Memory B cell (primary cell): ENCODE measurements around the gene GNG14.
"Not testable (repeated sequence)": the region's sequence is repeated elsewhere in the genome, so short reads cannot be mapped to it uniquely, and the experiment has no call there.

ENCODE experiments used
- ATAC-seq: fragments of 150-1000 bp; cut with Tn5 transposase; 2 replicates; pipeline ENCODE4 v1.10.0; 2021; ENCODE audit warnings: low read depth, mild to moderate bottlenecking, moderate library complexity
- DNase-seq, 2 donors: peaks; one replicate each; pipeline ENCODE4 v3.0.0; 2022; ENCODE audit warnings: low spot score in 2 of 2
- H3K27ac Mint-ChIP-seq: one replicate; pipeline ENCODE4 v1.8.0; 2022; ENCODE audit warnings: mild to moderate bottlenecking, moderate library complexity, mixed read lengths
- H3K27me3 Mint-ChIP-seq: one replicate; pipeline ENCODE4 v1.8.0; 2022; ENCODE audit warnings: mixed read lengths
- H3K36me3 Mint-ChIP-seq: one replicate; pipeline ENCODE4 v1.8.0; 2022; ENCODE audit warnings: mild to moderate bottlenecking, mixed read lengths
- H3K4me1 Mint-ChIP-seq: one replicate; pipeline ENCODE4 v1.8.0; 2022; ENCODE audit warnings: mixed read lengths
- H3K4me3 Mint-ChIP-seq: one replicate; pipeline ENCODE4 v1.8.0; 2022; ENCODE audit warnings: mild to moderate bottlenecking, moderate library complexity, mixed read lengths
- H3K9me3 Mint-ChIP-seq: one replicate; pipeline ENCODE4 v1.8.0; 2022; ENCODE audit warnings: mixed read lengths

GNG14 gene

DNA sequence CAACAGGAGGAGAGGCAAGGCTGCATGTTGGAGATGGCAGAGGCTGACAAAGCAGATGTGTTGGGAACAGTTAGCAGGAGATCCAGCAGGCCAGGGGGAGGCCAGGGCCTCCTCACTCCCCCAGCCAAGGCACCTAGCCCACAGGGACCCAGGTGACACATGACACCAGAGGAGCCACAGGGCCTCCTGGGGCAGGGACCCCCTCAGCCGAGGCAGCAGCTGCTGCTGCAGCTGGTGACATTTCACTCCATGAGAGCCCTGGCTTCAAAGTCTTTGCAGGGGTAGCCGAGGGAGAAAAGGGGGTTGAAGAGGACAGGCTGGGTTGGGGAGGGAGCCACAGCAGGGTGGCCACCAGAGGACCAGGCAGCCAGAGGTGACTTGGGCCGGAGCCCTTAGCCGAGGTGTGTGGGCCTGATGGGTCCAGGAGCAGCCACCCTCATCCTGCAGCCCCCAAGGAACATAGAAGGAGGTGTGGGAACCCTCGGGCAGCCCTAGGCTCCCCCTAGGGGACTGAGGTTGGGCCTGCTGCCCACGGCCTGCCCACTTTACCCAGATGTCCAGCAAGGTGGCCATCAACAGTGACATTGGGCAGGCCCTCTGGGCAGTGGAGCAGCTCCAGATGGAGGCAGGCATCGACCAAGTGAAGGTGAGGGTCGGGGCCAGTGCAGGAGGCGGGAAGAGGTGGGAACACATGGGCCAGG lies at the start of gene GNG14:
Gene GNG14 (plus strand): TSS at position 503 of the 701 bp plus-strand sequence. CDS start 51 bp downstream, at position 554.
- H3K4me3 Mint-ChIP-seq: no peak within 1 kb of the TSS
- H3K27me3 Mint-ChIP-seq: no peaks in the 10 kb centered on the region
- DNase-seq: no peak
- no peaks in the 10 kb centered on the region for H3K36me3 Mint-ChIP-seq
- H3K27ac Mint-ChIP-seq: no peak within 1 kb of the TSS
- H3K9me3 Mint-ChIP-seq: no peaks in the 10 kb centered on the region
- ATAC-seq: no peak
- no peaks in the 10 kb centered on the region for H3K4me1 Mint-ChIP-seq

GRCh38 chr19:12638611-12639182 lies 49.1 kb upstream of the GNG14 start:
- DNase-seq (no peak), ATAC-seq (no peak)
- H3K27me3 Mint-ChIP-seq: no peaks in the 10 kb centered on the region
- H3K9me3 Mint-ChIP-seq: no peaks in the 10 kb centered on the region
- H3K4me1 Mint-ChIP-seq: peaks cover 14% of the 10 kb centered on the region
- H3K27ac Mint-ChIP-seq: no peak overlapping the region
- H3K36me3 Mint-ChIP-seq: peaks cover 3% of the 10 kb centered on the region
- no peak overlapping the region for H3K4me3 Mint-ChIP-seq

DNA sequence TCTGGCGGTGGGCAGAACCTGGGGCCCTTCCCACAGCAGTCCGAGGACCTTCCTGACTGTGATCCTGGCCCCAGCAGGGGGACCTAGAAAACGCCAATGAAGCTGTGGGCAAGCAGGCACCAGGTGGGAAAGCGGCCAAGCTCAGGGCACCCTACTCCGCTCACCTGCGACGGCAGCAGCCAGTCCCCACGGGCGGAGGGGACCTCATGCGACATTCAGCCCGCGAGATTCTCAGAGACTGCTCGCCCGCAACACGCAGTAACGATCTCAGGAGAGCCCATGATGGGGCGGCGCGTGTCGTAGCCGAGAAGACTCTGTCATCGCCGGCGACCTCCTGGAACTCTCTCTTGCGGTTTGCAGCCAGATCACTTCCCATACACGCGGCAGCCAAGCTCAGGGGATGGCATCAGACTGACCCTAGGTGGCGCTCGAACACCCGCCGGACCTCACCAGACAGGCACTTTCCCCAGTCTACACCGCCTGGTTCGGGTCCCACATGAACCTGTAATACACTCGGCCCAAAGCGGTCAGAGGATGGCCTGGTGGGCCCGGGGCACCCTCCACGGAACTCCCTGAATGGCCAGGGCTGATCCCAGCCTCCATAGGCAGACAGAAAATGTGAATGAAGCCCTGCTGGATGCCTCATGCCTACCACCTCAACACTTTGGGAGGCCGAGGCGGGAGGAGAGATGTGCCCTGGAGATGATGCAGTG lies 47.7 kb upstream of the GNG14 start:
- Mint-ChIP-seq H3K9me3 (no peaks in the 10 kb centered on the region), H3K27me3 (no peaks in the 10 kb centered on the region), H3K4me3 (peak overlapping the region; percentile 71), H3K36me3 (peaks cover 3% of the 10 kb centered on the region), H3K27ac (peak overlapping the region; percentile 60), H3K4me1 (peaks cover 14% of the 10 kb centered on the region)
- peak; percentile 81 to 87 for DNase-seq
- peak; percentile 95 for ATAC-seq

GRCh38 chr19:12641456-12641855 lies 46.3 kb upstream of the GNG14 start:
- H3K9me3 Mint-ChIP-seq: no peaks in the 10 kb centered on the region
- no peak overlapping the region for H3K27ac Mint-ChIP-seq
- H3K27me3 Mint-ChIP-seq: no peaks in the 10 kb centered on the region
- DNase-seq (no peak), ATAC-seq (no peak)
- H3K4me1 Mint-ChIP-seq: peaks cover 11% of the 10 kb centered on the region
- H3K4me3 Mint-ChIP-seq: peak overlapping the region; percentile 12
- H3K36me3 Mint-ChIP-seq: no peaks in the 10 kb centered on the region

GRCh38 chr19:12642506-12642905 lies 45.3 kb upstream of the GNG14 start:
- Mint-ChIP-seq H3K4me1 (peaks cover 10% of the 10 kb centered on the region), H3K4me3 (no peak overlapping the region), H3K36me3 (peaks cover 5% of the 10 kb centered on the region), H3K27me3 (no peaks in the 10 kb centered on the region), H3K27ac (no peak overlapping the region), H3K9me3 (no peaks in the 10 kb centered on the region)
- DNase-seq (no peak), ATAC-seq (no peak)

GRCh38 chr19:12643716-12644115 lies 44.1 kb upstream of the GNG14 start:
- not testable (repeated sequence) for H3K27me3 Mint-ChIP-seq, H3K27ac Mint-ChIP-seq, ATAC-seq, H3K4me3 Mint-ChIP-seq, H3K9me3 Mint-ChIP-seq, DNase-seq, H3K36me3 Mint-ChIP-seq
- peaks cover 11% of the 10 kb centered on the region for H3K4me1 Mint-ChIP-seq

- no peak overlapping the region for H3K4me3 Mint-ChIP-seq
- no peaks in the 10 kb centered on the region for H3K27me3 Mint-ChIP-seq
- no peak for DNase-seq
- H3K27ac Mint-ChIP-seq: peak overlapping the region; percentile 38
- ATAC-seq: no peak
- peaks cover 2% of the 10 kb centered on the region for H3K4me1 Mint-ChIP-seq
- peaks cover 17% of the 10 kb centered on the region for H3K36me3 Mint-ChIP-seq
- H3K9me3 Mint-ChIP-seq: no peaks in the 10 kb centered on the region
Observed at GRCh38 chr19:12646551-12646950, 41.2 kb upstream of the GNG14 start.

- ATAC-seq: no peak
- peaks cover 19% of the 10 kb centered on the region for H3K36me3 Mint-ChIP-seq
- H3K27me3 Mint-ChIP-seq: no peaks in the 10 kb centered on the region
- no peak overlapping the region for H3K4me3 Mint-ChIP-seq
- H3K9me3 Mint-ChIP-seq: no peaks in the 10 kb centered on the region
- DNase-seq: no peak
- H3K4me1 Mint-ChIP-seq: peaks cover 2% of the 10 kb centered on the region
- peak overlapping the region; percentile 38 for H3K27ac Mint-ChIP-seq
Observed at GRCh38 chr19:12647047-12647446, 40.8 kb upstream of the GNG14 start.

DNA sequence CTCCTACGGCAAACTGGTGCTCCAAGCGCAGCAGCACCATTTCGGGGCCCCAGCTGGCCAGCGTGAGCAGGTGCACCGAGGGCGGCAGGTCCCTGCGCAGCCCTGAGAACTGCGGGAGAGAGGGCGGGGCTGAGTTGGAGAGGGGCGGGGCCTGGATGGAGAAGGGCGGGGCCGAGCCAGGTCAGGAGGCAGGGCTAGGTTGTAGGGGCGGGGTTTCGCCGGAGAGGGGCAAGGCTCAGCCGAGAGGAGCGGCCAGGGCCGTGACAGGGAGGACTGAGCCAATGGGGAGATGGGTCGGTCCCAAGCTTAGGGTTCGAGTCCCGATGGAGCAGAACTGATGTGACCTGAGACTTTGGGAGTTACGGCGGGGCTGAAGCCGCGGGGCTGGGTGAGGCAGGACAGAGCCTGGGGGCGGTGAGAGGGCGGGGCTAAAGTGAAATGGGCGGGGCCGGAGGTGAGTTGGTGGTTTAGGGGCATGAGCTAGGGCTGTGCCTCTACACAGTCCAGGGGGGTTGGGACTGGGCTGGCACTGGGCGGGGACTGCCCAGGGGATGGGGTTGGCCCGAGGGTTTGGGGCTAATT lies 40.2 kb upstream of the GNG14 start:
- H3K36me3 Mint-ChIP-seq: peaks cover 22% of the 10 kb centered on the region

DNA sequence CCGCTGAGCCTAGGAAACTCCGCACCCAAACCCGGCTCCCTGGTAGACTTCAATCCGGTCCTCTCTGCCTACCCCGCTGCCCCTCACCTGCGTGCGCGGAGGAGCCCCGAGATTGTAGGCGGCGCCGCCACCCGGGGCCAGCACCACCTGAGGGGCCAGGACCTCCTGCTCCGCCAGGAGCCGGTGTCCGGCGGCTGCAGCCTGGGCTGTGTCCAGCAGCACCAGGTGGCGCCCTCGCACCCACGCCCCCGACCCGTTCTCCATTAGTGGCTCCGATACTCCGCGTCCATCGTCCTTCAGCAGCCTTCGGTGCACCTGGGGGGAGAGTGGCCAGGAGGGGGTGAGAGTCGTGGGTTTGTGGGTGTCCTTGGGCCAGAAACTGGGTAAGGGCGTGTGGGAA lies 39.7 kb upstream of the GNG14 start:
- DNase-seq (no peak), ATAC-seq (no peak)
- no peaks in the 10 kb centered on the region for H3K9me3 Mint-ChIP-seq
- H3K4me1 Mint-ChIP-seq: peaks cover 2% of the 10 kb centered on the region
- no peaks in the 10 kb centered on the region for H3K27me3 Mint-ChIP-seq
- H3K4me3 Mint-ChIP-seq: no peak overlapping the region
- peaks cover 22% of the 10 kb centered on the region for H3K36me3 Mint-ChIP-seq
- no peak overlapping the region for H3K27ac Mint-ChIP-seq

More for the DNA sequence above, 40.2 kb upstream of the GNG14 start:
- H3K27ac Mint-ChIP-seq: peak overlapping the region; percentile 38
- no peak overlapping the region for H3K4me3 Mint-ChIP-seq
- ATAC-seq (peak; percentile 72), DNase-seq (peak in 1 of 2 donors; percentile 42)
- peaks cover 2% of the 10 kb centered on the region for H3K4me1 Mint-ChIP-seq
- H3K9me3 Mint-ChIP-seq: no peaks in the 10 kb centered on the region
- no peaks in the 10 kb centered on the region for H3K27me3 Mint-ChIP-seq

DNA sequence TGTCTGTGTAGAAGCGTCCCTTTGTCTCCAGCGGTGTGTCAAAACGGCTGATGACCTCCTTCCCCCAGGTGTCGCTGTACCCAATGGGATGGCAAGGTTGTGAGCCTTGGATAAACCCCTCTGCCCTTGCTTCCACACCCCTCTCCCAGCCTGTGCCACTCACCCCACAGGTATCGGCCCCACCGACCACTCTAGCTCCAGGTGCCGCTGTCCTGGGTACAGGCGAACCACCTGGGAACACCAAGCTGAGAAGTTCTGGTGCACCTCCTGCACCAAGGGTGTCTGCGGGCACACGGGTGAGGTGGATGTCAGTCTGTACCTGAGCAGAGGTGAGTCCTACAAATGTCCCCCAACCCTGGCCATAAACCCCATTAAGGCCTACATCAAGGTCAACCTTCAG lies 37.9 kb upstream of the GNG14 start:
- Mint-ChIP-seq H3K4me1 (peaks cover 2% of the 10 kb centered on the region), H3K4me3 (no peak overlapping the region), H3K27ac (peak overlapping the region; percentile 36), H3K27me3 (no peaks in the 10 kb centered on the region), H3K36me3 (peaks cover 24% of the 10 kb centered on the region), H3K9me3 (no peaks in the 10 kb centered on the region)
- ATAC-seq (no peak), DNase-seq (no peak)

DNA sequence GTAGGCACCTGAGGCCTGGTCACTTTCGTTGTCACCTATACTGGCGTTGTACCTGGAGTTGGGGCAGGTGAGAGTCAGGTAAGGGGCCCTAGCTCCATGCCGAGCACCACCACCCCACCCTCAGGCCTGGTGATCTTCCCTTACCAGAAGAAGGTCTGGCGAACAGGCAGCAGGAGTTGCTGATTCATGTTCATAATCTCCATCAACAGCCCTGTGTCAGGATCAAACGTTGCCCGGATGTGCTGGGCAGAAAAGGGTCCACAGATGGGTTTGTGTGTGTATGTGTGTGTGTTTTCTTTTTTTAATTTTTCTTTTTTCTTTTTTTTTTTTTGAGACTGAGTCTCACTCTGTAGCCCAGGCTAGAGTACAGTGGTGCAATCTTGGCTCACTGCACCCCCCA lies 35.6 kb upstream of the GNG14 start:
- Mint-ChIP-seq H3K27me3 (no peaks in the 10 kb centered on the region), H3K4me3 (no peak overlapping the region), H3K4me1 (peaks cover 7% of the 10 kb centered on the region), H3K27ac (no peak overlapping the region), H3K9me3 (no peaks in the 10 kb centered on the region), H3K36me3 (peaks cover 38% of the 10 kb centered on the region)
- ATAC-seq (no peak), DNase-seq (no peak)

DNA sequence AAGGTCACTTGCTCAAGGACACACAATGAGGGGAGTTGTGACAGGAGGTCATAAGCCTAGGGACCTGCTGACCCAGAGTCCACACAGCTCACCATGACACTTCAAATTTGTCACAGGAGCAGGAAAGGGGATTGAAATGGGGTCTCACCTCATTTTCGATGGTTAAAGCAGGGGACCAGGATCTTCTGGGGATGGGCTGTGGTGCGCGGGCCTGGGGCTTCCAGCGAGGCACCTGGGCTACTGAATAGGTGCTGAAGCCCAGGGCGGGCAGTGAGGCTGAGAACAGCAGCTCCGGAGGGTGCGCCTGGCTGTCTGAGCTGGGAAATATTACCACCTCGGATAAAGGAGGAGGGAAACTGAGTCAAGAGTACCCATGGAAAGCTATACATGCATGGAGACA lies 32.3 kb upstream of the GNG14 start:
- peaks cover 39% of the 10 kb centered on the region for H3K36me3 Mint-ChIP-seq
- H3K27ac Mint-ChIP-seq: peak overlapping the region; percentile 56
- no peak overlapping the region for H3K4me3 Mint-ChIP-seq
- DNase-seq (no peak), ATAC-seq (no peak)
- no peaks in the 10 kb centered on the region for H3K9me3 Mint-ChIP-seq
- no peaks in the 10 kb centered on the region for H3K27me3 Mint-ChIP-seq
- H3K4me1 Mint-ChIP-seq: peaks cover 10% of the 10 kb centered on the region

DNA sequence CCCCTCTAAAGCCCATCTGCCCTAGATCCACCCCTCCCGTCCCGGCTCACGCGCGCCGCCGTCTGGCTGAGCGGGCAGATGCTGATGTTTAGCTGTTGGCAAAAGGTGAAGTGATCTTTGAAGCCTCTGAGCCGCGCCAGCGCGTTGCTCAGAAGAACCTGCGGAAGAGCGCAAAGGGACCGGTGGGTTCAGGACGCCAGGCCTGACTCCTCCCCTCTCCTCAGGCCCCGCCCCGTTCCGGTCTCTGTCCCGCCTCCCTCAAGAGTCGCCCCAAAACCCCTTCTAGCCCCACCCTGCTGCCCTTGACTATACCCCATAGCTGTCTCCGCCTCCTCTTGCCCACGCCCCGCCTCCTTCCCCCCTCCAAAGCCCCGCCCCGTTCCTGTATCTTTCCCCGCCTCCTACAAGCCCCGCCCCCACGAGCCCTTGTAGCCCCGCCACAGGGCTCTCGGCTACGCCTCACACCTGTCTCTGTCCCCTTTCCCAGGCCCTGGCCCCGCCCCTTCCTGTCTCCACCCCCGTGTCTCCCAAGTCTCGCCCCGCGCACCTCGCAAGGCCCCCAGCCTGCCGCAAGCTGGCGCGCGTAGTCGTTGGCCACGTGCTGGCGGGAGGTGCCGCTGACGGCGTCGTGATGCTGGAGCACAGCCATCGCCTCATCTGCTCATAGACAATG lies 30.8 kb upstream of the GNG14 start:
- Mint-ChIP-seq H3K4me1 (peaks cover 13% of the 10 kb centered on the region), H3K4me3 (no peak overlapping the region), H3K36me3 (peaks cover 39% of the 10 kb centered on the region), H3K27me3 (no peaks in the 10 kb centered on the region), H3K9me3 (no peaks in the 10 kb centered on the region), H3K27ac (no peak overlapping the region)
- no peak for DNase-seq
- ATAC-seq: peak; percentile 19
